NCI-H1092 treated with DMSO at 0.1 percent for 48 hours (cell line): ENCODE measurements around the gene SLC4A1AP.

ENCODE experiments used
- DNase-seq: peaks from one replicate; lab custom pipeline; 2025; lab: John Stamatoyannopoulos, UW

Gene SLC4A1AP

GRCh38 chr2:27742571-27742970 lies 78.9 kb downstream of the SLC4A1AP start:
- no peak for DNase-seq
